ENCODE data around the gene STAG3. TPM values are rescaled to one million over a fixed set of nuclear protein-coding genes. Genes with fewer than 3 reads are reported as not detected.

STAG3 gene
- total and polyA plus RNA-seq, 9 of the 15 experiments (the other 6 are each of a cell fraction or from before 2014, with no cell fraction given) = 0.54 to 2.5 (median 1.7) TPM

DNA sequence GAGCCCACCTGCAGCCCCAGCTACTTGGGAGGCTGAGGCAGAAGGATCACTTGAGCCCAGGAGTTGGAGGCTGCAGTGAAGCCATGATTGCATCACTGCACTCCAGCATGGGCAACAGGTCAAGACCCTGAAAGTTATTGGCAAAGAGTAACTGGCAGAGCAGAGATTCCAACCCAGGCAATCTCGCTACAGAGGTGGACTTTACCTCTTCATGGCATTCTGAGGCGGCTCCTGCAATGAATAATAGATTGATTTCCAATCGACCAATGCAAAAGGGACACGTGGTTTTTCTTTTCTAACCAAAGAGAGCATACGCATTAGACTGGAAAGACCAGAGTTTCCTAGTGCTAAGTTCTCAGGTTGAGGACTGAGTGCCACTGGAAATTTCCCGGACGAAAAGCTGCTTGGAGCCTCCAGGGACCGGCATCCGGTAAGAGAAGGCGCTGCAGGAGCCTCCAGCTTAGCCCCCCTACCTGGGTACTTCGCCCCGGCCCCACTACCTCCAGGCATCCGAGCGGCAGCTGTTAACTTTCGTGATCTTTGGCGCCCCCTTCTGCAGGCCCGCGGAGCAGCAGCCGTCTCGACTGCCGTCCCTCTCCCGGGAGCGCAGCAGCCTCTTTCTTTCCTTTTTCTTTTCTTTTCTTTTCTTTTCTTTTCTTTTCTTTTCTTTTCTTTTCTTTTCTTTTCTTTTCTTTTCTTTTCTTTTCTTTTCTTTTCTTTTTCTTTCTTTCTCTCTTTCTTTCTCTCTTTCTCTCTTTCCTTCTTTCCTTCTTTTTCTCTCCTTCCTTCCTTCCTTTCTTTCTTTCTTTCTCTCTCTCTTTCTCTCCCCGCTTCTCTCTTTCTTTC lies 46.9 kb upstream of the STAG3 start (continued):
- 0 out of 2 replicates have a peak, but pooled peaks have one; percentile 17 for TF ChIP-seq ATF7 (IDR thresholded peaks at IDR 0.05)
- peak; percentile 53; the same call in 1 of the 2 replicates for TF ChIP-seq SMAD4 (CRISPR knock-in tag; conservative IDR thresholded peaks at IDR 0.05)
- TF ChIP-seq, protein P1, sequence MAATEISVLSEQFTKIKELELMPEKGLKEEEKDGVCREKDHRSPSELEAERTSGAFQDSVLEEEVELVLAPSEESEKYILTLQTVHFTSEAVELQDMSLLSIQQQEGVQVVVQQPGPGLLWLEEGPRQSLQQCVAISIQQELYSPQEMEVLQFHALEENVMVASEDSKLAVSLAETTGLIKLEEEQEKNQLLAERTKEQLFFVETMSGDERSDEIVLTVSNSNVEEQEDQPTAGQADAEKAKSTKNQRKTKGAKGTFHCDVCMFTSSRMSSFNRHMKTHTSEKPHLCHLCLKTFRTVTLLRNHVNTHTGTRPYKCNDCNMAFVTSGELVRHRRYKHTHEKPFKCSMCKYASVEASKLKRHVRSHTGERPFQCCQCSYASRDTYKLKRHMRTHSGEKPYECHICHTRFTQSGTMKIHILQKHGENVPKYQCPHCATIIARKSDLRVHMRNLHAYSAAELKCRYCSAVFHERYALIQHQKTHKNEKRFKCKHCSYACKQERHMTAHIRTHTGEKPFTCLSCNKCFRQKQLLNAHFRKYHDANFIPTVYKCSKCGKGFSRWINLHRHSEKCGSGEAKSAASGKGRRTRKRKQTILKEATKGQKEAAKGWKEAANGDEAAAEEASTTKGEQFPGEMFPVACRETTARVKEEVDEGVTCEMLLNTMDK (IDR thresholded peaks at IDR 0.05; ENCODE audit: borderline replicate concordance, insufficient read depth, low read depth, low read length, poor library complexity, severe bottlenecking) = peak; percentile 82
- peak; percentile 81 for TF ChIP-seq ZNF121 (CRISPR knock-in tag; conservative IDR thresholded peaks at IDR 0.05)
- TF ChIP-seq, protein P2, sequence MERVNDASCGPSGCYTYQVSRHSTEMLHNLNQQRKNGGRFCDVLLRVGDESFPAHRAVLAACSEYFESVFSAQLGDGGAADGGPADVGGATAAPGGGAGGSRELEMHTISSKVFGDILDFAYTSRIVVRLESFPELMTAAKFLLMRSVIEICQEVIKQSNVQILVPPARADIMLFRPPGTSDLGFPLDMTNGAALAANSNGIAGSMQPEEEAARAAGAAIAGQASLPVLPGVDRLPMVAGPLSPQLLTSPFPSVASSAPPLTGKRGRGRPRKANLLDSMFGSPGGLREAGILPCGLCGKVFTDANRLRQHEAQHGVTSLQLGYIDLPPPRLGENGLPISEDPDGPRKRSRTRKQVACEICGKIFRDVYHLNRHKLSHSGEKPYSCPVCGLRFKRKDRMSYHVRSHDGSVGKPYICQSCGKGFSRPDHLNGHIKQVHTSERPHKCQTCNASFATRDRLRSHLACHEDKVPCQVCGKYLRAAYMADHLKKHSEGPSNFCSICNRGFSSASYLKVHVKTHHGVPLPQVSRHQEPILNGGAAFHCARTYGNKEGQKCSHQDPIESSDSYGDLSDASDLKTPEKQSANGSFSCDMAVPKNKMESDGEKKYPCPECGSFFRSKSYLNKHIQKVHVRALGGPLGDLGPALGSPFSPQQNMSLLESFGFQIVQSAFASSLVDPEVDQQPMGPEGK (CRISPR knock-in tag; IDR thresholded peaks at IDR 0.05; ENCODE audit: borderline replicate concordance) = no peak
- TF ChIP-seq, protein P3, sequence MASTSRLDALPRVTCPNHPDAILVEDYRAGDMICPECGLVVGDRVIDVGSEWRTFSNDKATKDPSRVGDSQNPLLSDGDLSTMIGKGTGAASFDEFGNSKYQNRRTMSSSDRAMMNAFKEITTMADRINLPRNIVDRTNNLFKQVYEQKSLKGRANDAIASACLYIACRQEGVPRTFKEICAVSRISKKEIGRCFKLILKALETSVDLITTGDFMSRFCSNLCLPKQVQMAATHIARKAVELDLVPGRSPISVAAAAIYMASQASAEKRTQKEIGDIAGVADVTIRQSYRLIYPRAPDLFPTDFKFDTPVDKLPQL (IDR thresholded peaks at IDR 0.05; ENCODE audit: extremely low read depth, insufficient read length) = no peak
- no peak for TF ChIP-seq MCM7 (IDR thresholded peaks at IDR 0.05)
- no peak for TF ChIP-seq MTF1 (CRISPR knock-in tag; IDR thresholded peaks at IDR 0.05; ENCODE audit: borderline replicate concordance)
- peak; percentile 66; the same call in 1 of the 2 replicates for TF ChIP-seq CTBP1 (IDR thresholded peaks at IDR 0.05; ENCODE audit: borderline replicate concordance)
- TF ChIP-seq L3MBTL2 (IDR thresholded peaks at IDR 0.05) = peak; percentile 77
- TF ChIP-seq, protein P4, sequence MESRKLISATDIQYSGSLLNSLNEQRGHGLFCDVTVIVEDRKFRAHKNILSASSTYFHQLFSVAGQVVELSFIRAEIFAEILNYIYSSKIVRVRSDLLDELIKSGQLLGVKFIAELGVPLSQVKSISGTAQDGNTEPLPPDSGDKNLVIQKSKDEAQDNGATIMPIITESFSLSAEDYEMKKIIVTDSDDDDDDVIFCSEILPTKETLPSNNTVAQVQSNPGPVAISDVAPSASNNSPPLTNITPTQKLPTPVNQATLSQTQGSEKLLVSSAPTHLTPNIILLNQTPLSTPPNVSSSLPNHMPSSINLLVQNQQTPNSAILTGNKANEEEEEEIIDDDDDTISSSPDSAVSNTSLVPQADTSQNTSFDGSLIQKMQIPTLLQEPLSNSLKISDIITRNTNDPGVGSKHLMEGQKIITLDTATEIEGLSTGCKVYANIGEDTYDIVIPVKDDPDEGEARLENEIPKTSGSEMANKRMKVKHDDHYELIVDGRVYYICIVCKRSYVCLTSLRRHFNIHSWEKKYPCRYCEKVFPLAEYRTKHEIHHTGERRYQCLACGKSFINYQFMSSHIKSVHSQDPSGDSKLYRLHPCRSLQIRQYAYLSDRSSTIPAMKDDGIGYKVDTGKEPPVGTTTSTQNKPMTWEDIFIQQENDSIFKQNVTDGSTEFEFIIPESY (CRISPR knock-in tag; IDR thresholded peaks at IDR 0.05) = peak; percentile 32; the same call in 1 of the 2 replicates
- TF ChIP-seq ETV1 (tag; conservative IDR thresholded peaks at IDR 0.05; ENCODE audit: low read depth) = no peak
- 0 out of 2 replicates have a peak, but pooled peaks have one; percentile 35 for TF ChIP-seq ZNF41 (CRISPR knock-in tag; conservative IDR thresholded peaks at IDR 0.05)
- TF ChIP-seq ZKSCAN1 (IDR thresholded peaks at IDR 0.05; ENCODE audit: low read depth, low read length) = 0 out of 2 replicates have a peak, but pooled peaks have one; percentile 3
- TF ChIP-seq PRPF4 (IDR thresholded peaks at IDR 0.05; ENCODE audit: insufficient read depth, low read depth, low read length, poor library complexity, severe bottlenecking) = no peak
- TF ChIP-seq ZNF583 (CRISPR knock-in tag; IDR thresholded peaks at IDR 0.05) = 0 out of 2 replicates have a peak, but pooled peaks have one; percentile 27
- TF ChIP-seq, protein P5, sequence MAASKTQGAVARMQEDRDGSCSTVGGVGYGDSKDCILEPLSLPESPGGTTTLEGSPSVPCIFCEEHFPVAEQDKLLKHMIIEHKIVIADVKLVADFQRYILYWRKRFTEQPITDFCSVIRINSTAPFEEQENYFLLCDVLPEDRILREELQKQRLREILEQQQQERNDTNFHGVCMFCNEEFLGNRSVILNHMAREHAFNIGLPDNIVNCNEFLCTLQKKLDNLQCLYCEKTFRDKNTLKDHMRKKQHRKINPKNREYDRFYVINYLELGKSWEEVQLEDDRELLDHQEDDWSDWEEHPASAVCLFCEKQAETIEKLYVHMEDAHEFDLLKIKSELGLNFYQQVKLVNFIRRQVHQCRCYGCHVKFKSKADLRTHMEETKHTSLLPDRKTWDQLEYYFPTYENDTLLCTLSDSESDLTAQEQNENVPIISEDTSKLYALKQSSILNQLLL (CRISPR knock-in tag; IDR thresholded peaks at IDR 0.05; ENCODE audit: borderline replicate concordance) = no peak

Measured in K562 (cell line).